A549 (cell line): ENCODE measurements around the gene FCMR. TPM values are rescaled to one million over a fixed set of nuclear protein-coding genes. Genes with fewer than 3 reads are reported as not detected.

Experiments
- ATAC-seq, 2 experiments: fragments of 200-7000 bp in 1 of 2; fragments of >200 bp in 1 of 2; cut with Nextera tagmentation in 1 of 2; cut with Tn5 transposase in 1 of 2; 3 replicates each; pipeline versions ENCODE4 v1.8.0 to v1.9.1; 2018 to 2020; ENCODE audit warnings: mild to moderate bottlenecking in 1 of 2, moderate library complexity in 1 of 2
- CTCF ChIA-PET: fragments of 300-600 bp; sonication (Branson Sonifier 250); formaldehyde crosslinking; extraction: SDS; loops from one replicate; lab custom pipeline; 2021; ENCODE audit warnings: antibody characterized with exemption, inconsistent platforms; lab: Yijun Ruan, JAX
- POLR2A ChIA-PET: fragments of 350-600 bp; formaldehyde crosslinking; extraction: SDS; loops from one replicate; lab custom pipeline; 2021; ENCODE audit warnings: antibody characterized with exemption, inconsistent platforms; lab: Yijun Ruan, JAX
- DNase-seq, 2 experiments: peaks; one replicate each; pipeline versions ENCODE4 v3.0.0 to v3.0.0-alpha.2; 2011 to 2016; ENCODE audit warnings: low read depth in 1 of 2, low spot score in 1 of 2
- FAIRE-seq: peaks from 2 replicates; lab custom pipeline; 2011; peaks lifted over from hg19 to GRCh38; lab: Jason Lieb, UNC
- H3K27ac ChIP-seq, 2 experiments: fragments of >200 bp; sonication (Bioruptor Twin); formaldehyde crosslinking; 3 replicates each; pipeline ENCODE4 v1.5.1; 2016 to 2017
- H3K4me1 ChIP-seq: fragments of >200 bp; sonication (Bioruptor Twin); formaldehyde crosslinking; 3 replicates; pipeline ENCODE4 v1.6.1; 2016
- H3K4me2 ChIP-seq: fragments of >200 bp; sonication (Bioruptor Twin); formaldehyde crosslinking; 3 replicates; pipeline ENCODE4 v1.6.1; 2016
- H3K4me3 ChIP-seq: fragments of >200 bp; sonication (Bioruptor Twin); formaldehyde crosslinking; 3 replicates; pipeline ENCODE4 v1.5.1; 2016
- H3K9me3 ChIP-seq: fragments of >200 bp; sonication (Bioruptor Twin); formaldehyde crosslinking; 3 replicates; pipeline ENCODE4 v1.6.1; 2016
- BCL3 ChIP-seq: fragments of >200 bp; sonication (Bioruptor Twin); formaldehyde crosslinking; IDR thresholded peaks from 3 replicates; pipeline ENCODE4 v1.6.1; 2016
- CBX8 ChIP-seq: fragments of 200-600 bp; sonication (generic); IDR thresholded peaks from 2 replicates; pipeline ENCODE4 v1.6.1; 2016
- CEBPB ChIP-seq, 2 experiments: fragments of >200 bp in 1 of 2; sonication (Bioruptor Twin) in 1 of 2; formaldehyde crosslinking in 1 of 2; IDR thresholded peaks; 2 replicates each; pipeline ENCODE4 v1.6.1; 2012 to 2016
- CHD2 ChIP-seq: fragments of 150-350 bp; IDR thresholded peaks from 2 replicates; pipeline ENCODE4 v1.6.1; 2014; ENCODE audit warnings: low read length; ENCODE audit not compliant: partially characterized antibody
- CHD4 ChIP-seq: fragments of 200-600 bp; sonication (generic); IDR thresholded peaks from 2 replicates; pipeline ENCODE4 v1.6.1; 2016; ENCODE audit warnings: antibody characterized with exemption, mild to moderate bottlenecking, borderline replicate concordance
- E2F6 ChIP-seq: IDR thresholded peaks from 2 replicates; pipeline ENCODE4 v1.6.1; 2012; ENCODE audit warnings: low read depth, borderline replicate concordance
- EHF ChIP-seq: fragments of 250-450 bp; sonication (Bioruptor Pico); IDR thresholded peaks from 2 replicates; pipeline ENCODE4 v1.5.0; 2020; ENCODE audit warnings: mild to moderate bottlenecking
- ELK1 ChIP-seq: fragments of 150-350 bp; IDR thresholded peaks from 2 replicates; pipeline ENCODE4 v1.6.1; 2014; ENCODE audit warnings: low read depth, mild to moderate bottlenecking, low read length
- ESRRA ChIP-seq: fragments of 150-350 bp; IDR thresholded peaks from 2 replicates; pipeline ENCODE4 v1.6.1; 2014; ENCODE audit warnings: mild to moderate bottlenecking, low read length, borderline replicate concordance
- FOSB ChIP-seq: fragments of 250-450 bp; sonication (Bioruptor Pico); IDR thresholded peaks from 2 replicates; pipeline ENCODE4 v1.5.0; 2020; ENCODE audit warnings: mild to moderate bottlenecking, moderate library complexity
- FOXS1 ChIP-seq: fragments of 250-450 bp; sonication (Bioruptor Pico); IDR thresholded peaks from 2 replicates; pipeline ENCODE4 v1.5.0; 2020; ENCODE audit warnings: mild to moderate bottlenecking, moderate library complexity
- GATA3 ChIP-seq: IDR thresholded peaks from 2 replicates; pipeline ENCODE4 v1.6.1; 2012; ENCODE audit warnings: borderline replicate concordance
- HOXB5 ChIP-seq: fragments of 250-450 bp; sonication (Bioruptor Pico); IDR thresholded peaks from 2 replicates; pipeline ENCODE4 v1.5.0; 2020; ENCODE audit warnings: mild to moderate bottlenecking, moderate library complexity
- JUN ChIP-seq, 2 experiments: fragments of >200 bp; sonication (Bioruptor Twin); formaldehyde crosslinking; IDR thresholded peaks; 2 replicates in 1 of 2; 3 replicates in 1 of 2; pipeline ENCODE4 v1.6.1; 2016 to 2017
- MAX ChIP-seq: IDR thresholded peaks from 2 replicates; pipeline ENCODE4 v1.6.1; 2012
- MYC ChIP-seq: IDR thresholded peaks from 2 replicates; pipeline ENCODE4 v1.6.1; 2012; ENCODE audit warnings: mild to moderate bottlenecking, inconsistent platforms, low read length, improper control_type of control experiment, borderline replicate concordance
- NFE2L2 ChIP-seq: fragments of 150-350 bp; conservative IDR thresholded peaks from 2 replicates; pipeline ENCODE4 v1.6.1; 2014; ENCODE audit warnings: low read length
- PBX3 ChIP-seq: IDR thresholded peaks from 2 replicates; pipeline ENCODE4 v1.6.1; 2012
- POLR2AphosphoS2 ChIP-seq: conservative IDR thresholded peaks from 2 replicates; pipeline ENCODE4 v1.6.1; 2012; ENCODE audit warnings: low read length, improper control_type of control experiment, inconsistent platforms
- RAD21 ChIP-seq, 2 experiments: fragments of >200 bp in 1 of 2; sonication (Bioruptor Twin) in 1 of 2; formaldehyde crosslinking in 1 of 2; IDR thresholded peaks in 1 of 2; conservative IDR thresholded peaks in 1 of 2; 2 replicates in 1 of 2; 3 replicates in 1 of 2; pipeline ENCODE4 v1.6.1; 2012 to 2018; ENCODE audit warnings: inconsistent platforms in 1 of 2
- RCOR1 ChIP-seq: fragments of 150-350 bp; IDR thresholded peaks from 2 replicates; pipeline ENCODE4 v1.6.1; 2014; ENCODE audit warnings: antibody characterized with exemption, low read length, low read depth
- RNF2 ChIP-seq: fragments of 200-600 bp; sonication (generic); IDR thresholded peaks from 2 replicates; pipeline ENCODE4 v1.6.1; 2016; ENCODE audit warnings: low read depth, mild to moderate bottlenecking, antibody characterized with exemption, moderate library complexity, borderline replicate concordance
- SMC3 ChIP-seq: fragments of >200 bp; sonication (Bioruptor Twin); formaldehyde crosslinking; IDR thresholded peaks from 3 replicates; pipeline ENCODE4 v1.6.1; 2018; ENCODE audit warnings: inconsistent platforms
- TFCP2L1 ChIP-seq: fragments of 250-450 bp; sonication (Bioruptor Pico); IDR thresholded peaks from 2 replicates; pipeline ENCODE4 v1.5.0; 2021; ENCODE audit warnings: mild to moderate bottlenecking
- ZC3H11A ChIP-seq: fragments of 450-650 bp; IDR thresholded peaks from 2 replicates; pipeline ENCODE4 v1.6.1; 2014; ENCODE audit warnings: antibody characterized with exemption, mild to moderate bottlenecking
- ZFP36 ChIP-seq: fragments of 450-650 bp; IDR thresholded peaks from 2 replicates; pipeline ENCODE4 v1.6.1; 2014; ENCODE audit warnings: borderline replicate concordance; ENCODE audit not compliant: partially characterized antibody
- WGBS: methylation state at CpG from one replicate; pipeline ENCODE4 v1.1.6; 2017; ENCODE audit errors: missing lambda C conversion rate; 5-methylcytosine and 5-hydroxymethylcytosine counted together
- polyA plus RNA-seq, 4 experiments: library from polyadenylated mRNA; depleted of rRNA in 3 of 4; stranded (reverse); fragments of >200 nt; fragmentation: RNase III in 1 of 4; extraction: RNeasy Plus Mini Kit Qiagen cat#74134 plus additional on column Dnase treatment in 1 of 4; gene quantifications; 2 replicates in 3 of 4; 3 replicates in 1 of 4; pipeline ENCODE4 v1.2.3, GENCODE V29; 2011 to 2017

FCMR gene
- polyA plus RNA-seq, 2 of the 4 experiments (the other 2 are of a cell fraction): 0.19 to 0.93 TPM

GRCh38 chr1:206940588-206940936 lies 18.8 kb upstream of the FCMR start:
- DNase-seq: no peak
- no peak for TF ChIP-seq CBX8
- TF ChIP-seq ELK1: no peak
- Histone ChIP-seq H3K27ac (no peak overlapping the region), H3K4me2 (no peak overlapping the region), H3K4me3 (no peak overlapping the region), H3K9me3 (no peaks in the 10 kb centered on the region), H3K4me1 (peaks cover 5% of the 10 kb centered on the region; the same call in 1 of the 3 replicates)
- no peak for ATAC-seq
- ChIA-PET POLR2A (no interaction called here), CTCF (interaction anchor here (1.4 to 2.1 kb wide), 2 partner anchors 33 to 41 kb away, joined by 3 to 10 read pairs; no protein-coding TSS in a partner anchor)
- 78% methylated on average over 3 of the region's 3 CpGs for WGBS
- no peak for FAIRE-seq

- DNase-seq: no peak
- FAIRE-seq: no peak
- Histone ChIP-seq H3K27ac (no peak overlapping the region), H3K4me3 (no peak overlapping the region), H3K9me3 (no peaks in the 10 kb centered on the region), H3K4me2 (no peak overlapping the region), H3K4me1 (peaks cover 5% of the 10 kb centered on the region; the same call in 1 of the 3 replicates)
- ChIA-PET CTCF (interaction anchor here (2.1 kb wide), 1 partner anchor 42 kb away, joined by 10 read pairs; no protein-coding TSS in a partner anchor), POLR2A (interaction anchor here (0.6 kb wide), 1 partner anchor 709 kb away, joined by 3 read pairs; no protein-coding TSS in a partner anchor)
- no peak for ATAC-seq
- WGBS: 91% methylated on average over 9 of the region's 9 CpGs
- TF ChIP-seq RAD21 (conservative IDR thresholded peaks at IDR 0.05 in 1 of 2, IDR thresholded peaks at IDR 0.05 in 1 of 2) (no peak), JUN (IDR thresholded peaks at IDR 0.05) (no peak), FOSB (CRISPR knock-in tag) (no peak), MYC (no peak), NFE2L2 (no peak), ELK1 (no peak), TFCP2L1 (no peak), CEBPB (IDR thresholded peaks at IDR 0.05) (no peak), FOXS1 (no peak), PBX3 (no peak), ZC3H11A (no peak), POLR2AphosphoS2 (no peak), MAX (no peak), HOXB5 (CRISPR knock-in tag) (no peak), RNF2 (no peak), SMC3 (no peak), CHD4 (no peak), CHD2 (no peak)
Measured at GRCh38 chr1:206939841-206940587, 18.3 kb upstream of the FCMR start.

GRCh38 chr1:206939131-206939530 lies 17.4 kb upstream of the FCMR start:
- no peak for TF ChIP-seq ESRRA
- no peak for TF ChIP-seq RCOR1
- TF ChIP-seq ZFP36: no peak
- TF ChIP-seq TFCP2L1: no peak
- TF ChIP-seq FOSB (CRISPR knock-in tag): no peak
- no peak for TF ChIP-seq PBX3
- no peak for TF ChIP-seq EHF (CRISPR knock-in tag)
- no peak for TF ChIP-seq E2F6
- no peak for TF ChIP-seq BCL3
- TF ChIP-seq GATA3: no peak
- whole genome bisulfite sequencing: 86% methylated on average over 13 of the region's 13 CpGs
- Histone ChIP-seq H3K9me3 (no peaks in the 10 kb centered on the region), H3K4me3 (no peak overlapping the region), H3K4me2 (no peak overlapping the region), H3K27ac (no peak overlapping the region), H3K4me1 (peaks cover 5% of the 10 kb centered on the region; the same call in 1 of the 3 replicates)
- ChIA-PET POLR2A (no interaction called here), CTCF (interaction anchor here (0.8 kb wide), 1 partner anchor 28 kb away, joined by 3 read pairs; no protein-coding TSS in a partner anchor)
- DNase-seq: no peak
- no peak for ATAC-seq
- FAIRE-seq: no peak
